ENCODE results near the gene FERMT3. TPM values are rescaled to one million over a fixed set of nuclear protein-coding genes. Genes with fewer than 3 reads are reported as not detected.

FERMT3 gene
- total and polyA plus RNA-seq, 2 of the 13 experiments (the other 11 are each of a cell fraction or from before 2014, with no cell fraction given), result 0.29 TPM; not detected in 1

- 0 out of 2 replicates have a peak, but pooled peaks have one; percentile 23 for TF ChIP-seq NRL (CRISPR knock-in tag; IDR thresholded peaks at IDR 0.05; ENCODE audit: borderline replicate concordance)
- no peak for TF ChIP-seq NR0B2 (CRISPR knock-in tag; IDR thresholded peaks at IDR 0.05)
- TF ChIP-seq ZNF207 (IDR thresholded peaks at IDR 0.05; ENCODE audit: borderline replicate concordance), result no peak
- TF ChIP-seq KDM1A (CRISPR knock-in tag; IDR thresholded peaks at IDR 0.05), result no peak
- TF ChIP-seq ZNF891 (CRISPR knock-in tag; IDR thresholded peaks at IDR 0.05), result 0 out of 2 replicates have a peak, but pooled peaks have one; percentile 43
- TF ChIP-seq MTA1 (CRISPR knock-in tag; IDR thresholded peaks at IDR 0.05; ENCODE audit: borderline replicate concordance), result peak; percentile 15; the same call in 1 of the 2 replicates
- TF ChIP-seq FOXP4 (CRISPR knock-in tag; IDR thresholded peaks at IDR 0.05), result no peak
- TF ChIP-seq ZNF430 (CRISPR knock-in tag; IDR thresholded peaks at IDR 0.05), result no peak
- TF ChIP-seq ZNF558 (CRISPR knock-in tag; IDR thresholded peaks at IDR 0.05; ENCODE audit: borderline replicate concordance), result 0 out of 2 replicates have a peak, but pooled peaks have one; percentile 34
- TF ChIP-seq MAX (IDR thresholded peaks at IDR 0.05), result no peak
- TF ChIP-seq TMF1 (CRISPR knock-in tag; IDR thresholded peaks at IDR 0.05; ENCODE audit: low read depth), result no peak
- TF ChIP-seq SALL2 (CRISPR knock-in tag; IDR thresholded peaks at IDR 0.05), result no peak
- no peak for TF ChIP-seq ZNF589 (CRISPR knock-in tag; conservative IDR thresholded peaks at IDR 0.05)
- TF ChIP-seq ZFX (CRISPR knock-in tag; IDR thresholded peaks at IDR 0.05; ENCODE audit: low read depth), result 0 out of 2 replicates have a peak, but pooled peaks have one; percentile 3
- TF ChIP-seq ZBTB44 (CRISPR knock-in tag; IDR thresholded peaks at IDR 0.05), result no peak
- TF ChIP-seq NFKBIZ (CRISPR knock-in tag; IDR thresholded peaks at IDR 0.05), result no peak
- 0 out of 2 replicates have a peak, but pooled peaks have one; percentile 17 for TF ChIP-seq SRF (IDR thresholded peaks at IDR 0.05; ENCODE audit: low read depth, low read length)
- 0 out of 2 replicates have a peak, but pooled peaks have one; percentile 25 for TF ChIP-seq ZSCAN31 (CRISPR knock-in tag; IDR thresholded peaks at IDR 0.05; ENCODE audit: low read depth)
- TF ChIP-seq HMGXB4 (CRISPR knock-in tag; IDR thresholded peaks at IDR 0.05; ENCODE audit: borderline replicate concordance in 1 of 2, low read depth in 1 of 2), result peak; percentile 34 to 64; a peak in 2 of 4 replicates
- TF ChIP-seq MED8 (CRISPR knock-in tag; IDR thresholded peaks at IDR 0.05; ENCODE audit: insufficient replicate concordance), result no peak
- no peak for TF ChIP-seq ZNF577 (CRISPR knock-in tag; IDR thresholded peaks at IDR 0.05; ENCODE audit: borderline replicate concordance, low read depth)
- TF ChIP-seq ZNF17 (CRISPR knock-in tag; IDR thresholded peaks at IDR 0.05), result no peak
These were observed 45.7 kb downstream of the FERMT3 start (continued) for GRCh38 chr11:64252003-64252872.
